C4-2B (cell line): ENCODE results near the gene RTL3.
"Not testable (repeated sequence)": the region's sequence is repeated elsewhere in the genome, so short reads cannot be mapped to it uniquely, and the experiment has no call there.

ENCODE experiments used
- H3K27ac ChIP-seq: fragments of 450-650 bp; 2 replicates; pipeline ENCODE4 v1.5.1; 2017
- CTCF ChIP-seq: fragments of 450-650 bp; conservative IDR thresholded peaks from 2 replicates; pipeline ENCODE4 v1.5.1; 2017; ENCODE audit warnings: mild to moderate bottlenecking
- ZFX ChIP-seq: fragments of 450-650 bp; IDR thresholded peaks from 2 replicates; pipeline ENCODE4 v1.6.1; 2017

RTL3 gene

GRCh38 chrX:78643874-78644273 is 15.3 kb downstream of the RTL3 start:
- TF ChIP-seq ZFX, result no peak
- TF ChIP-seq CTCF, result no peak
- no peak overlapping the region for H3K27ac ChIP-seq

GRCh38 chrX:78643096-78643495 is 16.0 kb downstream of the RTL3 start:
- no peak for TF ChIP-seq ZFX
- no peak for TF ChIP-seq CTCF
- no peak overlapping the region for H3K27ac ChIP-seq

- H3K27ac ChIP-seq, result not testable (repeated sequence)
Measured at GRCh38 chrX:78636096-78636495, 23.0 kb downstream of the RTL3 start.

GRCh38 chrX:78624962-78625909 is 33.9 kb downstream of the RTL3 start:
- TF ChIP-seq ZFX (no peak), CTCF (no peak)
- no peak overlapping the region for H3K27ac ChIP-seq

GRCh38 chrX:78624426-78624825 is 34.7 kb downstream of the RTL3 start:
- H3K27ac ChIP-seq, result no peak overlapping the region
- TF ChIP-seq CTCF (no peak), ZFX (no peak)

GRCh38 chrX:78622831-78623230 is 36.3 kb downstream of the RTL3 start:
- TF ChIP-seq ZFX (no peak), CTCF (no peak)
- no peak overlapping the region for H3K27ac ChIP-seq

- TF ChIP-seq ZFX (no peak), CTCF (no peak)
- H3K27ac ChIP-seq, result no peak overlapping the region
Measured at GRCh38 chrX:78619834-78620233, 39.3 kb downstream of the RTL3 start.

- TF ChIP-seq ZFX (no peak), CTCF (no peak)
- H3K27ac ChIP-seq, result no peak overlapping the region
Measured at GRCh38 chrX:78618987-78619386, 40.1 kb downstream of the RTL3 start.
